NB4 (cell line): ENCODE results near the gene MRPS31.
"Not testable (repeated sequence)": the region's sequence is repeated elsewhere in the genome, so short reads cannot be mapped to it uniquely, and the experiment has no call there.

Source experiments
- MYC ChIP-seq: IDR thresholded peaks from 2 replicates; pipeline ENCODE4 v1.6.1; 2011; ENCODE audit warnings: low read depth, low read length
- POLR2A ChIP-seq: IDR thresholded peaks from 2 replicates; pipeline ENCODE4 v1.6.1; 2011; ENCODE audit warnings: mild to moderate bottlenecking; ENCODE audit not compliant: insufficient read length; ENCODE audit errors: extremely low read depth
- TF ChIP-seq, protein P1 (sequence below): IDR thresholded peaks from one replicate; pipeline ENCODE4 v1.5.1; 2012; ENCODE audit warnings: low read depth, low read length
- TF ChIP-seq, protein P2 (sequence below): IDR thresholded peaks from 2 replicates; pipeline ENCODE4 v1.6.1; 2011; ENCODE audit warnings: low read depth, low read length

DNA sequence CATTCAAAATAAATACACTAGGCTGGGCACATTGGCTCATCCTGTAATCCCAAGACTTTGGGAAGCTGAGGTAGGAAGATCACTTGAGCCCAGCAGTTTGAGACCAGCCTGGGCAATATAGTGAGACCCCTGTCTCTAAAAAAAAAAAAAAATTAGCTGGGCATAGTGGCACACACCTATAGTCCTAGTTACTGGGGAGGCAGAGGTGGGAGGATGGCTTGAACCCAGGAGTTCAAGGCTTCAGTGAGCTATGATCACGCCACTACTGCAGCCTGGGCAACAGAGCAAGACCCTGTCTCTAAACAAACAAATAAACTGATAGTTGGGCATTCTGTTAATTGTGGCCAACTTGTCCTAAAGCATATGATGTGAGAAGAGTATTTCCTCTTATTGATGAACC lies 12.0 kb upstream of the MRPS31 start:
- TF ChIP-seq, protein P1, sequence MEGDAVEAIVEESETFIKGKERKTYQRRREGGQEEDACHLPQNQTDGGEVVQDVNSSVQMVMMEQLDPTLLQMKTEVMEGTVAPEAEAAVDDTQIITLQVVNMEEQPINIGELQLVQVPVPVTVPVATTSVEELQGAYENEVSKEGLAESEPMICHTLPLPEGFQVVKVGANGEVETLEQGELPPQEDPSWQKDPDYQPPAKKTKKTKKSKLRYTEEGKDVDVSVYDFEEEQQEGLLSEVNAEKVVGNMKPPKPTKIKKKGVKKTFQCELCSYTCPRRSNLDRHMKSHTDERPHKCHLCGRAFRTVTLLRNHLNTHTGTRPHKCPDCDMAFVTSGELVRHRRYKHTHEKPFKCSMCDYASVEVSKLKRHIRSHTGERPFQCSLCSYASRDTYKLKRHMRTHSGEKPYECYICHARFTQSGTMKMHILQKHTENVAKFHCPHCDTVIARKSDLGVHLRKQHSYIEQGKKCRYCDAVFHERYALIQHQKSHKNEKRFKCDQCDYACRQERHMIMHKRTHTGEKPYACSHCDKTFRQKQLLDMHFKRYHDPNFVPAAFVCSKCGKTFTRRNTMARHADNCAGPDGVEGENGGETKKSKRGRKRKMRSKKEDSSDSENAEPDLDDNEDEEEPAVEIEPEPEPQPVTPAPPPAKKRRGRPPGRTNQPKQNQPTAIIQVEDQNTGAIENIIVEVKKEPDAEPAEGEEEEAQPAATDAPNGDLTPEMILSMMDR: not testable (repeated sequence)
- TF ChIP-seq POLR2A, MYC: not testable (repeated sequence)
- TF ChIP-seq, protein P2, sequence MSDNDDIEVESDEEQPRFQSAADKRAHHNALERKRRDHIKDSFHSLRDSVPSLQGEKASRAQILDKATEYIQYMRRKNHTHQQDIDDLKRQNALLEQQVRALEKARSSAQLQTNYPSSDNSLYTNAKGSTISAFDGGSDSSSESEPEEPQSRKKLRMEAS: not testable (repeated sequence)
